HL-60 (cell line): ENCODE measurements around the gene GTSE1.
A peak's percentile ranks its signal among the peaks of the same experiment; 100 is the strongest.

ENCODE experiments used
- DNase-seq, 2 experiments: peaks; one replicate each; pipeline ENCODE4 v3.0.0-alpha.2; 2010 to 2020; ENCODE audit warnings: low read depth in 1 of 2, low spot score in 1 of 2
- H3K27ac ChIP-seq: fragments of 250-450 bp; sonication (Bioruptor Pico); replicated peaks from 2 replicates; pipeline ENCODE4 v1.5.1; 2020; ENCODE audit warnings: mild to moderate bottlenecking, moderate library complexity
- H3K27me3 ChIP-seq: fragments of 250-450 bp; sonication (Bioruptor Pico); 2 replicates; pipeline ENCODE4 v1.5.1; 2021; ENCODE audit warnings: mild to moderate bottlenecking, moderate library complexity; ENCODE audit not compliant: insufficient read depth, poor library complexity, severe bottlenecking
- H3K4me3 ChIP-seq: replicated peaks from 2 replicates; pipeline ENCODE4 v1.5.1; 2011; ENCODE audit warnings: mild to moderate bottlenecking, control low read depth, low read length; ENCODE audit not compliant: insufficient read depth
- GABPA ChIP-seq: IDR thresholded peaks from 2 replicates; pipeline ENCODE4 v1.6.1; 2012; ENCODE audit warnings: low read depth
- POLR2AphosphoS5 ChIP-seq: IDR thresholded peaks from 2 replicates; pipeline ENCODE4 v1.6.1; 2012; ENCODE audit warnings: low read depth
- SPI1 ChIP-seq: IDR thresholded peaks from 2 replicates; pipeline ENCODE4 v1.6.1; 2012; ENCODE audit warnings: low read depth, mild to moderate bottlenecking, borderline replicate concordance
- long read RNA-seq: library from polyadenylated mRNA; unstranded; transcript quantifications from one replicate; pipeline ENCODE4 v2.0.0, GENCODE V29; 2020
- TF ChIP-seq, protein P1 (sequence below): IDR thresholded peaks from 2 replicates; pipeline ENCODE4 v1.6.1; 2012; ENCODE audit warnings: low read depth; ENCODE audit not compliant: insufficient replicate concordance
- TF ChIP-seq, protein P2 (sequence below): IDR thresholded peaks from one replicate; pipeline ENCODE4 v1.5.1; 2011; ENCODE audit warnings: low read length, control low read depth, inconsistent platforms; ENCODE audit not compliant: insufficient read depth

The GTSE1 gene
- long read RNA-seq, transcript GTSE1-201 (12 exons, 3,112 nt) = major isoform, 34 of 110 reads
- long read RNA-seq, partial matches to known transcripts = 28 of 110 reads
- long read RNA-seq, other reads (novel, unspliced or antisense) = 48 of 110 reads

- TF ChIP-seq, protein P1, sequence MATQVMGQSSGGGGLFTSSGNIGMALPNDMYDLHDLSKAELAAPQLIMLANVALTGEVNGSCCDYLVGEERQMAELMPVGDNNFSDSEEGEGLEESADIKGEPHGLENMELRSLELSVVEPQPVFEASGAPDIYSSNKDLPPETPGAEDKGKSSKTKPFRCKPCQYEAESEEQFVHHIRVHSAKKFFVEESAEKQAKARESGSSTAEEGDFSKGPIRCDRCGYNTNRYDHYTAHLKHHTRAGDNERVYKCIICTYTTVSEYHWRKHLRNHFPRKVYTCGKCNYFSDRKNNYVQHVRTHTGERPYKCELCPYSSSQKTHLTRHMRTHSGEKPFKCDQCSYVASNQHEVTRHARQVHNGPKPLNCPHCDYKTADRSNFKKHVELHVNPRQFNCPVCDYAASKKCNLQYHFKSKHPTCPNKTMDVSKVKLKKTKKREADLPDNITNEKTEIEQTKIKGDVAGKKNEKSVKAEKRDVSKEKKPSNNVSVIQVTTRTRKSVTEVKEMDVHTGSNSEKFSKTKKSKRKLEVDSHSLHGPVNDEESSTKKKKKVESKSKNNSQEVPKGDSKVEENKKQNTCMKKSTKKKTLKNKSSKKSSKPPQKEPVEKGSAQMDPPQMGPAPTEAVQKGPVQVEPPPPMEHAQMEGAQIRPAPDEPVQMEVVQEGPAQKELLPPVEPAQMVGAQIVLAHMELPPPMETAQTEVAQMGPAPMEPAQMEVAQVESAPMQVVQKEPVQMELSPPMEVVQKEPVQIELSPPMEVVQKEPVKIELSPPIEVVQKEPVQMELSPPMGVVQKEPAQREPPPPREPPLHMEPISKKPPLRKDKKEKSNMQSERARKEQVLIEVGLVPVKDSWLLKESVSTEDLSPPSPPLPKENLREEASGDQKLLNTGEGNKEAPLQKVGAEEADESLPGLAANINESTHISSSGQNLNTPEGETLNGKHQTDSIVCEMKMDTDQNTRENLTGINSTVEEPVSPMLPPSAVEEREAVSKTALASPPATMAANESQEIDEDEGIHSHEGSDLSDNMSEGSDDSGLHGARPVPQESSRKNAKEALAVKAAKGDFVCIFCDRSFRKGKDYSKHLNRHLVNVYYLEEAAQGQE = peak; percentile 51
- TF ChIP-seq POLR2AphosphoS5 (peak; percentile 87), GABPA (peak; percentile 68; the same call in 1 of the 2 replicates), SPI1 (no peak)
- TF ChIP-seq, protein P2, sequence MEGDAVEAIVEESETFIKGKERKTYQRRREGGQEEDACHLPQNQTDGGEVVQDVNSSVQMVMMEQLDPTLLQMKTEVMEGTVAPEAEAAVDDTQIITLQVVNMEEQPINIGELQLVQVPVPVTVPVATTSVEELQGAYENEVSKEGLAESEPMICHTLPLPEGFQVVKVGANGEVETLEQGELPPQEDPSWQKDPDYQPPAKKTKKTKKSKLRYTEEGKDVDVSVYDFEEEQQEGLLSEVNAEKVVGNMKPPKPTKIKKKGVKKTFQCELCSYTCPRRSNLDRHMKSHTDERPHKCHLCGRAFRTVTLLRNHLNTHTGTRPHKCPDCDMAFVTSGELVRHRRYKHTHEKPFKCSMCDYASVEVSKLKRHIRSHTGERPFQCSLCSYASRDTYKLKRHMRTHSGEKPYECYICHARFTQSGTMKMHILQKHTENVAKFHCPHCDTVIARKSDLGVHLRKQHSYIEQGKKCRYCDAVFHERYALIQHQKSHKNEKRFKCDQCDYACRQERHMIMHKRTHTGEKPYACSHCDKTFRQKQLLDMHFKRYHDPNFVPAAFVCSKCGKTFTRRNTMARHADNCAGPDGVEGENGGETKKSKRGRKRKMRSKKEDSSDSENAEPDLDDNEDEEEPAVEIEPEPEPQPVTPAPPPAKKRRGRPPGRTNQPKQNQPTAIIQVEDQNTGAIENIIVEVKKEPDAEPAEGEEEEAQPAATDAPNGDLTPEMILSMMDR = no peak
- DNase-seq = peak; percentile 97 to 98
- Histone ChIP-seq H3K27me3 (no peaks in the 10 kb centered on the region), H3K27ac (peak within 1 kb of the TSS; percentile 87), H3K4me3 (peak within 1 kb of the TSS; percentile 89)
Observed at GRCh38 chr22:46296257-46297150, at the start of gene GTSE1. Gene GTSE1 (plus strand): TSS chr22:46296870. CDS start chr22:46297401, 531 bp downstream.

- DNase-seq = no peak
- Histone ChIP-seq H3K27me3 (no peaks in the 10 kb centered on the region), H3K27ac (no peak overlapping the region), H3K4me3 (no peak overlapping the region)
- TF ChIP-seq, protein P2 = no peak
- TF ChIP-seq POLR2AphosphoS5 = no peak
Observed at GRCh38 chr22:46247443-46247975, 49.2 kb upstream of the GTSE1 start.

- peak; percentile 82 to 91 for DNase-seq
- peak within 1 kb of the TSS; percentile 57 for H3K4me3 ChIP-seq
- H3K27ac ChIP-seq = peak within 1 kb of the TSS; percentile 82
- H3K27me3 ChIP-seq = no peaks in the 10 kb centered on the region
- TF ChIP-seq, protein P1 = no peak
- TF ChIP-seq GABPA = peak; percentile 73
- TF ChIP-seq POLR2AphosphoS5 = peak; percentile 90
Observed at GRCh38 chr22:46250035-46250782, 46.5 kb upstream of the GTSE1 start, which contains the start of gene CDPF1. Gene CDPF1 (minus strand): TSS chr22:46250293. CDS start chr22:46248284, 2,009 bp downstream.

DNA sequence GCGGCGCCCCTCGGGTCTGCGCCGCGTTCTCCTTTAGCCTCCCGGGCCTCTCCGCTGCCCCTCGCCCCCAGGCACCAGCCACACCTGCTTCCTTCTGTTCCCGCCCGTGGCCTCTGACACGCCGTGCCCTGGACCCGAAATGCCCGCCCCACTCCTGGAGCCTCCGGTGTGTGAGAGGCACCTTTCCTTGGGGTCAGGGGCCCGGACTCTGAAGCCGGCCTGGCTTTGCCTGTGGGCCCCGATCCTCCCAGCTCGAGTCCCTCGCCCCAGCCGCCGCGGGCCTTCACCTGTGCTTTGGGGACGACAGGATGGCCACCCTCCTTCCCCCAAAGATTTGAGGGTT lies 45.9 kb upstream of the GTSE1 start:
- Histone ChIP-seq H3K27ac (peak overlapping the region; percentile 82), H3K27me3 (no peaks in the 10 kb centered on the region), H3K4me3 (peak overlapping the region; percentile 57)
- TF ChIP-seq, protein P1 = no peak
- no peak for DNase-seq
